Panc1 (cell line): ENCODE data around the gene MEX3A. TPM values are rescaled to one million over a fixed set of nuclear protein-coding genes. Genes with fewer than 3 reads are reported as not detected.

Experiments used
- ATAC-seq: fragments of 200-7000 bp; cut with Tn5 transposase; 2 replicates; pipeline ENCODE4 v1.9.1; 2020; ENCODE audit warnings: mild to moderate bottlenecking, moderate library complexity
- BruUV-seq: library from RNA; stranded (reverse); fragments of 400-500 nt; replicated peaks from 2 replicates; lab custom pipeline; 2021; lab: Mats Ljungman, UMichigan
- CTCF ChIA-PET: fragments of 300-600 bp; sonication (Branson Sonifier 250); formaldehyde crosslinking; loops from one replicate; lab custom pipeline; 2022; ENCODE audit warnings: antibody characterized with exemption; lab: Charles Lee
- POLR2A ChIA-PET: fragments of 300-600 bp; sonication (Branson Sonifier 250); formaldehyde crosslinking; loops from one replicate; lab custom pipeline; 2022; ENCODE audit warnings: antibody characterized with exemption; lab: Charles Lee
- DNase-seq: peaks from one replicate; pipeline ENCODE4 v3.0.0-alpha.2; 2010; ENCODE audit warnings: low read depth, low spot score
- H3K27ac ChIP-seq: 2 replicates; pipeline ENCODE4 v1.5.1; 2011; ENCODE audit warnings: mild to moderate bottlenecking, low read length, inconsistent platforms
- H3K27me3 ChIP-seq: fragments of 200-500 bp; sonication (Bioruptor generic); 2 replicates; pipeline ENCODE4 v1.6.0; 2014; ENCODE audit warnings: low read length, inconsistent platforms; ENCODE audit not compliant: control insufficient read depth, insufficient read depth
- H3K36me3 ChIP-seq: fragments of 200-500 bp; sonication (Bioruptor generic); 2 replicates; pipeline ENCODE4 v1.5.1; 2014; ENCODE audit warnings: inconsistent platforms, mild to moderate bottlenecking, low read length, moderate library complexity; ENCODE audit not compliant: control insufficient read depth, insufficient read depth
- H3K4me1 ChIP-seq: 2 replicates; pipeline ENCODE4 v1.5.1; 2011; ENCODE audit warnings: inconsistent platforms, mild to moderate bottlenecking, low read length, moderate library complexity; ENCODE audit not compliant: control insufficient read depth, insufficient read depth
- H3K4me3 ChIP-seq, 2 experiments: 2 replicates each; pipeline ENCODE4 v1.5.1; 2011 to 2012; ENCODE audit warnings: low read depth in 2 of 2, low read length in 2 of 2, mild to moderate bottlenecking in 2 of 2, inconsistent platforms in 1 of 2, moderate library complexity in 1 of 2
- H3K9me3 ChIP-seq: fragments of 200-500 bp; sonication (Bioruptor generic); 2 replicates; pipeline ENCODE4 v1.5.1; 2014; ENCODE audit warnings: low read depth, mild to moderate bottlenecking, inconsistent platforms, low read length, moderate library complexity; ENCODE audit not compliant: control insufficient read depth, insufficient read depth
- CTCF ChIP-seq: fragments of 450-650 bp; IDR thresholded peaks from 2 replicates; pipeline ENCODE4 v1.5.1; 2017; ENCODE audit warnings: mild to moderate bottlenecking
- POLR2AphosphoS5 ChIP-seq: IDR thresholded peaks from 2 replicates; pipeline ENCODE4 v1.6.1; 2012; ENCODE audit warnings: mild to moderate bottlenecking, low read depth, low read length, moderate library complexity
- REST ChIP-seq, 2 experiments: IDR thresholded peaks; 2 replicates each; pipeline ENCODE4 v1.6.1; 2011 to 2012; ENCODE audit warnings: low read depth in 2 of 2, control low read depth in 1 of 2, low read length in 1 of 2, mild to moderate bottlenecking in 1 of 2, moderate library complexity in 1 of 2; ENCODE audit not compliant: insufficient read depth in 1 of 2
- SIN3A ChIP-seq: IDR thresholded peaks from 2 replicates; pipeline ENCODE4 v1.6.1; 2012; ENCODE audit warnings: low read depth, mild to moderate bottlenecking, low read length, moderate library complexity, borderline replicate concordance; ENCODE audit not compliant: insufficient read depth
- TCF7L2 ChIP-seq: IDR thresholded peaks from 2 replicates; pipeline ENCODE4 v1.6.1; 2011; ENCODE audit warnings: mild to moderate bottlenecking, low read depth, low read length, inconsistent platforms
- in situ Hi-C: cut with HindIII; loops from 2 replicates; pipeline ENCODE4 v1.10.0; 2016; ENCODE audit warnings: low sequenced_read_pairs, low pct_unique_long_range_greater_than_20kb
- intact Hi-C: fragments of 100-400 bp; cut with micrococcal nuclease; formaldehyde crosslinking; loops from one replicate; pipeline ENCODE4 v1.10.0; 2022; ENCODE audit not compliant: unreplicated experiment
- total RNA-seq: library from RNA; stranded (reverse); gene quantifications from one replicate; pipeline ENCODE4 v1.2.1, GENCODE V29; 2021; ENCODE audit not compliant: unreplicated experiment

Gene MEX3A
- total RNA-seq, 1 experiment from 2014 or later, result 15.8 TPM

GRCh38 chr1:156129687-156130577 is 47.7 kb upstream of the MEX3A start:
- H3K27ac ChIP-seq, result peak overlapping the region; percentile 95
- TF ChIP-seq REST (IDR thresholded peaks at IDR 0.05; ENCODE audit: insufficient read depth in 1 of 2, low read depth in 2 of 2, low read length in 1 of 2) (no peak), CTCF (peak; percentile 93)
- no peaks in the 10 kb centered on the region for H3K27me3 ChIP-seq
- peak overlapping the region in 1 of 2 experiments; percentile 28; a peak in 2 of 4 replicates for H3K4me3 ChIP-seq
- ChIA-PET POLR2A (interaction anchor here (0.6 to 1.0 kb wide), 3 partner anchors 15 to 228 kb away, joined by 3 to 4 read pairs (median 3); partner anchors contain the start of gene LMNA), CTCF (interaction anchor here (0.8 to 3.1 kb wide), 9 partner anchors 10 to 95 kb away, joined by 3 to 23 read pairs (median 4); no protein-coding TSS in a partner anchor)
- intact Hi-C loops, result loop anchor here (1.0 kb wide), 1 partner anchor 34 kb away; no protein-coding TSS in a partner anchor
- BruUV-seq, result no TSS peak
- peaks cover 14% of the 10 kb centered on the region for H3K36me3 ChIP-seq
- no peaks in the 10 kb centered on the region for H3K9me3 ChIP-seq
- in situ Hi-C loops, result no loop called here
- peak; percentile 87 for DNase-seq
- ATAC-seq, result peak; percentile 84
- H3K4me1 ChIP-seq, result peaks cover 55% of the 10 kb centered on the region

GRCh38 chr1:156128654-156129597 is 46.7 kb upstream of the MEX3A start:
- TF ChIP-seq POLR2AphosphoS5, result no peak
- TF ChIP-seq CTCF, result no peak
- TF ChIP-seq REST (IDR thresholded peaks at IDR 0.05; ENCODE audit: insufficient read depth in 1 of 2, low read depth in 2 of 2, low read length in 1 of 2), result no peak
- TF ChIP-seq TCF7L2, result no peak
- TF ChIP-seq SIN3A, result no peak
- in situ Hi-C loops, result no loop called here
- CTCF ChIA-PET, result interaction anchor here (0.6 to 3.1 kb wide), 8 partner anchors 9 to 96 kb away, joined by 3 to 23 read pairs (median 4); no protein-coding TSS in a partner anchor
- no peaks in the 10 kb centered on the region for H3K27me3 ChIP-seq
- ATAC-seq (no peak), DNase-seq (no peak)
- peak overlapping the region; percentile 95 for H3K27ac ChIP-seq
- peak overlapping the region in 1 of 2 experiments; percentile 9; a peak in 2 of 4 replicates for H3K4me3 ChIP-seq
- H3K36me3 ChIP-seq, result peaks cover 7% of the 10 kb centered on the region; the same call in 1 of the 2 replicates
- intact Hi-C loops, result no loop called here
- H3K9me3 ChIP-seq, result no peaks in the 10 kb centered on the region
- H3K4me1 ChIP-seq, result peaks cover 64% of the 10 kb centered on the region
- POLR2A ChIA-PET, result interaction anchor here (0.5 to 1.0 kb wide), 5 partner anchors 11 to 90 kb away, joined by 3 to 28 read pairs (median 3); partner anchors contain the start of gene LMNA
- no TSS peak for BruUV-seq
